Panc1 (cell line): ENCODE measurements around the gene P2RX2. TPM values are rescaled to one million over a fixed set of nuclear protein-coding genes. Genes with fewer than 3 reads are reported as not detected.
A peak's percentile ranks its signal among the peaks of the same experiment; 100 is the strongest.

ENCODE experiments used
- ATAC-seq: fragments of 200-7000 bp; cut with Tn5 transposase; 2 replicates; pipeline ENCODE4 v1.9.1; 2020; ENCODE audit warnings: mild to moderate bottlenecking, moderate library complexity
- BruUV-seq: library from RNA; stranded (reverse); fragments of 400-500 nt; replicated peaks from 2 replicates; lab custom pipeline; 2021; lab: Mats Ljungman, UMichigan
- CTCF ChIA-PET: fragments of 300-600 bp; sonication (Branson Sonifier 250); formaldehyde crosslinking; loops from one replicate; lab custom pipeline; 2022; ENCODE audit warnings: antibody characterized with exemption; lab: Charles Lee
- POLR2A ChIA-PET: fragments of 300-600 bp; sonication (Branson Sonifier 250); formaldehyde crosslinking; loops from one replicate; lab custom pipeline; 2022; ENCODE audit warnings: antibody characterized with exemption; lab: Charles Lee
- DNase-seq: peaks from one replicate; pipeline ENCODE4 v3.0.0-alpha.2; 2010; ENCODE audit warnings: low read depth, low spot score
- H3K27ac ChIP-seq: 2 replicates; pipeline ENCODE4 v1.5.1; 2011; ENCODE audit warnings: mild to moderate bottlenecking, low read length, inconsistent platforms
- H3K27me3 ChIP-seq: fragments of 200-500 bp; sonication (Bioruptor generic); 2 replicates; pipeline ENCODE4 v1.6.0; 2014; ENCODE audit warnings: low read length, inconsistent platforms; ENCODE audit not compliant: control insufficient read depth, insufficient read depth
- H3K36me3 ChIP-seq: fragments of 200-500 bp; sonication (Bioruptor generic); 2 replicates; pipeline ENCODE4 v1.5.1; 2014; ENCODE audit warnings: inconsistent platforms, mild to moderate bottlenecking, low read length, moderate library complexity; ENCODE audit not compliant: control insufficient read depth, insufficient read depth
- H3K4me1 ChIP-seq: 2 replicates; pipeline ENCODE4 v1.5.1; 2011; ENCODE audit warnings: inconsistent platforms, mild to moderate bottlenecking, low read length, moderate library complexity; ENCODE audit not compliant: control insufficient read depth, insufficient read depth
- H3K4me3 ChIP-seq, 2 experiments: 2 replicates each; pipeline ENCODE4 v1.5.1; 2011 to 2012; ENCODE audit warnings: low read depth in 2 of 2, low read length in 2 of 2, mild to moderate bottlenecking in 2 of 2, inconsistent platforms in 1 of 2, moderate library complexity in 1 of 2
- H3K9me3 ChIP-seq: fragments of 200-500 bp; sonication (Bioruptor generic); 2 replicates; pipeline ENCODE4 v1.5.1; 2014; ENCODE audit warnings: low read depth, mild to moderate bottlenecking, inconsistent platforms, low read length, moderate library complexity; ENCODE audit not compliant: control insufficient read depth, insufficient read depth
- CTCF ChIP-seq: fragments of 450-650 bp; IDR thresholded peaks from 2 replicates; pipeline ENCODE4 v1.5.1; 2017; ENCODE audit warnings: mild to moderate bottlenecking
- POLR2AphosphoS5 ChIP-seq: IDR thresholded peaks from 2 replicates; pipeline ENCODE4 v1.6.1; 2012; ENCODE audit warnings: mild to moderate bottlenecking, low read depth, low read length, moderate library complexity
- REST ChIP-seq, 2 experiments: IDR thresholded peaks; 2 replicates each; pipeline ENCODE4 v1.6.1; 2011 to 2012; ENCODE audit warnings: low read depth in 2 of 2, control low read depth in 1 of 2, low read length in 1 of 2, mild to moderate bottlenecking in 1 of 2, moderate library complexity in 1 of 2; ENCODE audit not compliant: insufficient read depth in 1 of 2
- SIN3A ChIP-seq: IDR thresholded peaks from 2 replicates; pipeline ENCODE4 v1.6.1; 2012; ENCODE audit warnings: low read depth, mild to moderate bottlenecking, low read length, moderate library complexity, borderline replicate concordance; ENCODE audit not compliant: insufficient read depth
- TCF7L2 ChIP-seq: IDR thresholded peaks from 2 replicates; pipeline ENCODE4 v1.6.1; 2011; ENCODE audit warnings: mild to moderate bottlenecking, low read depth, low read length, inconsistent platforms
- in situ Hi-C: cut with HindIII; loops from 2 replicates; pipeline ENCODE4 v1.10.0; 2016; ENCODE audit warnings: low sequenced_read_pairs, low pct_unique_long_range_greater_than_20kb
- intact Hi-C: fragments of 100-400 bp; cut with micrococcal nuclease; formaldehyde crosslinking; loops from one replicate; pipeline ENCODE4 v1.10.0; 2022; ENCODE audit not compliant: unreplicated experiment
- total RNA-seq: library from RNA; stranded (reverse); gene quantifications from one replicate; pipeline ENCODE4 v1.2.1, GENCODE V29; 2021; ENCODE audit not compliant: unreplicated experiment

The P2RX2 gene
- total RNA-seq, 1 experiment from 2014 or later, result 1.2 TPM

GRCh38 chr12:132664206-132665148 lies 45.9 kb downstream of the P2RX2 start:
- in situ Hi-C loops (no loop called here), intact Hi-C loops (no loop called here)
- no peaks in the 10 kb centered on the region for H3K9me3 ChIP-seq
- no peaks in the 10 kb centered on the region for H3K4me1 ChIP-seq
- H3K36me3 ChIP-seq, result peaks cover 27% of the 10 kb centered on the region
- ATAC-seq (0 out of 2 replicates have a peak, but pooled peaks have one; percentile 19), DNase-seq (no peak)
- no peak overlapping the region for H3K27ac ChIP-seq
- H3K27me3 ChIP-seq, result no peaks in the 10 kb centered on the region
- H3K4me3 ChIP-seq, result no peak overlapping the region
- BruUV-seq, result no TSS peak
- CTCF ChIA-PET, result no interaction called here
- POLR2A ChIA-PET, result no interaction called here
- no peak for TF ChIP-seq TCF7L2
- no peak for TF ChIP-seq CTCF
- TF ChIP-seq SIN3A, result no peak
- TF ChIP-seq REST (IDR thresholded peaks at IDR 0.05; ENCODE audit: insufficient read depth in 1 of 2, low read depth in 2 of 2, low read length in 1 of 2), result no peak
- TF ChIP-seq POLR2AphosphoS5, result no peak

- BruUV-seq, result no TSS peak
Observed at GRCh38 chr12:132665149-132665491, 46.5 kb downstream of the P2RX2 start.

More at GRCh38 chr12:132665149-132665491, 46.5 kb downstream of the P2RX2 start:
- intact Hi-C loops (no loop called here), in situ Hi-C loops (no loop called here)
- CTCF ChIA-PET, result no interaction called here
- ATAC-seq (no peak), DNase-seq (no peak)
- no peak overlapping the region for H3K27ac ChIP-seq
- H3K9me3 ChIP-seq, result no peaks in the 10 kb centered on the region
- no peaks in the 10 kb centered on the region for H3K4me1 ChIP-seq
- POLR2A ChIA-PET, result no interaction called here
- no peak for TF ChIP-seq REST (IDR thresholded peaks at IDR 0.05; ENCODE audit: insufficient read depth in 1 of 2, low read depth in 2 of 2, low read length in 1 of 2)
- TF ChIP-seq TCF7L2, result no peak
- TF ChIP-seq POLR2AphosphoS5, result no peak
- TF ChIP-seq CTCF, result no peak
- TF ChIP-seq SIN3A, result no peak
- peaks cover 25% of the 10 kb centered on the region for H3K36me3 ChIP-seq
- H3K4me3 ChIP-seq, result no peak overlapping the region
- no peaks in the 10 kb centered on the region for H3K27me3 ChIP-seq
